ENCODE data around the gene TLR5. TPM values are rescaled to one million over a fixed set of nuclear protein-coding genes. Genes with fewer than 3 reads are reported as not detected.

Gene TLR5
- polyA plus RNA-seq, 1 experiment = 0.02 TPM

DNA sequence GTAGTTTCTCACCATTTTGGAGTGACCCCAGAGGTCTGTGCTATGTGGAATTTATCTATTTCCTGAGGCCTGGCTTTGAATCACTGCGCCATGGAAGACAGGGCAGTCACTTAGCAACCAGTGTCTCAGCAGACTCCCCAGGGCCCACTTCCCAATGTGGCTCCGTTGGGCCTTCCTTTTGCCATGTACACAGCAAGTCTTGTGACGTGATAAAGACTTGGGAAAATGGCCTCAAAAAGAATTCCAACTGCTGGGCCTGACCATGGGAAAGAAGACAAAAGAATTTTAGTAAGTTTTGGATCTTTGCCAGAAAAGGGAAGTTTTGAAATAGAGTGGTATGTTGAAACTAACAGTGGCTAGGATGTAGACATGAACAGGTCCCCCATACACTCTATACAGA is 36.2 kb downstream of the TLR5 start:
- ChIA-PET POLR2A (no interaction called here), CTCF (interaction anchor here (0.8 to 2.0 kb wide), 3 partner anchors 15 to 23 kb away, joined by 3 to 7 read pairs (median 3); no protein-coding TSS in a partner anchor)
- H3K36me3 ChIP-seq (ENCODE audit: control insufficient read depth, insufficient read depth, low read length) = no peaks in the 10 kb centered on the region
- TF ChIP-seq, protein P1, sequence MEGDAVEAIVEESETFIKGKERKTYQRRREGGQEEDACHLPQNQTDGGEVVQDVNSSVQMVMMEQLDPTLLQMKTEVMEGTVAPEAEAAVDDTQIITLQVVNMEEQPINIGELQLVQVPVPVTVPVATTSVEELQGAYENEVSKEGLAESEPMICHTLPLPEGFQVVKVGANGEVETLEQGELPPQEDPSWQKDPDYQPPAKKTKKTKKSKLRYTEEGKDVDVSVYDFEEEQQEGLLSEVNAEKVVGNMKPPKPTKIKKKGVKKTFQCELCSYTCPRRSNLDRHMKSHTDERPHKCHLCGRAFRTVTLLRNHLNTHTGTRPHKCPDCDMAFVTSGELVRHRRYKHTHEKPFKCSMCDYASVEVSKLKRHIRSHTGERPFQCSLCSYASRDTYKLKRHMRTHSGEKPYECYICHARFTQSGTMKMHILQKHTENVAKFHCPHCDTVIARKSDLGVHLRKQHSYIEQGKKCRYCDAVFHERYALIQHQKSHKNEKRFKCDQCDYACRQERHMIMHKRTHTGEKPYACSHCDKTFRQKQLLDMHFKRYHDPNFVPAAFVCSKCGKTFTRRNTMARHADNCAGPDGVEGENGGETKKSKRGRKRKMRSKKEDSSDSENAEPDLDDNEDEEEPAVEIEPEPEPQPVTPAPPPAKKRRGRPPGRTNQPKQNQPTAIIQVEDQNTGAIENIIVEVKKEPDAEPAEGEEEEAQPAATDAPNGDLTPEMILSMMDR (IDR thresholded peaks at IDR 0.05; ENCODE audit: insufficient read depth, low read depth, low read length) = no peak
- H3K27me3 ChIP-seq (ENCODE audit: control insufficient read depth, insufficient read depth, low read length) = no peaks in the 10 kb centered on the region
- no peak for DNase-seq (ENCODE audit: low read depth)
- no peak overlapping the region for H3K4me3 ChIP-seq (ENCODE audit: low read depth, low read length)

DNA sequence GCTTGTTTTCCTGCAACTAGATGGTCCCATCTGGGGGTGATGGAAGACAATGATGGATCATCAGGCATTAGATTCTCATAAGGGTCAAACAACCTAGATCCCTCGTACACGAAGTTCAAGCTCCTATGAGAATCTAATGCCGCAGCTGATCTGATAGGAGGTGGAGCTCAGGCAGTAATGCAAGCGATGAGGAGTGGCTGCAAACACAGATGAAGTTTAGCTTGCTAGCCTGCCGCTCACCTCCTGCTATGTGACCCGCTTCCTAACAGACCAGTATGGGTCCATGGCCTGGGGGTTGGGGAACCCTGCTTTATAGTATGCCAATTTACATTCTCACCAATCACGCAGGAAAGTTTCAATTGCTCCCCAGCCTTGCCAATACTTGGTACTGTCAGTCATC is 37.5 kb downstream of the TLR5 start:
- POLR2A ChIA-PET = no interaction called here
- CTCF ChIA-PET = interaction anchor here (0.6 to 3.8 kb wide), 4 partner anchors 16 to 310 kb away, joined by 3 to 11 read pairs (median 5); no protein-coding TSS in a partner anchor

DNA sequence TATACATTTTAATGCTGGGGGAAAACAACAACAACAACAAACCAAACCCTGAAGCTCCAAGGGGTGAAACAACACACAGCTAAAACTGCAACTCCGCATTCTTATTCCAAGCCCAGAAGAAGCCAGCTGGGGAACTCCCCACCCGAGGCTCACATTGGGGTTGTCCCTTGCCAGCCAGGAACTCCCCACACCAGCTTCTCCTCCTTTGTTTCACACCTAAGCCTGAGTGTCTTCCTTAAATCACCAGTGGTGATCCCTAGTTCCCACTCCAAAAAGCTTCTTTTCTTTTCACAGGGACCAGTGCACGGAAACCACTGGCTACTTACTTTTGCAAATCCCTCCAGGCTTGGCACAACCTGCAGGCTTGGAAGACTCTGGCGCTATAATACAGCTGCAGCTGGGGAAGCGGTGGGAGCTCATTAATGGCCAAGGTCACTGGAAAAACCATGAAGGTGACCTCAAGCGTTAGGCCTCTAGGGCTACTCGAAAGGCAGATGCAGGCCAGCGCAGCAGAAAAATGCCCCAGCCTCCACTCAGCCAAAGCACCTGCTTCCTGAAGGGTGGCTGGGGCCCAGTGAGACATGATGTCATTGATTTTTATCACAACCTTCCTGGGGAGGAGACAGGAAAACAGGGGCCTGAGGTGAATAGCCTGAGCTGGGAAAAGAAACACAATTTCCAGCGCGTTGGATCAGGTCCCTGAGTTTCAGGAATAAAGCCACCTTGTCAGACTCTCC is 40.1 kb downstream of the TLR5 start:
- DNase-seq (ENCODE audit: low read depth) = no peak
- CTCF ChIA-PET = interaction anchor here (0.8 to 4.6 kb wide), 5 partner anchors 13 to 310 kb away, joined by 3 to 21 read pairs (median 3); no protein-coding TSS in a partner anchor

More for the DNA sequence above, 37.5 kb downstream of the TLR5 start:
- no peak for DNase-seq (ENCODE audit: low read depth)
- TF ChIP-seq, protein P1 (IDR thresholded peaks at IDR 0.05; ENCODE audit: insufficient read depth, low read depth, low read length) = no peak
- Histone ChIP-seq H3K36me3 (ENCODE audit: control insufficient read depth, insufficient read depth, low read length) (no peaks in the 10 kb centered on the region), H3K4me3 (ENCODE audit: low read depth, low read length) (no peak overlapping the region), H3K27me3 (ENCODE audit: control insufficient read depth, insufficient read depth, low read length) (no peaks in the 10 kb centered on the region)

DNA sequence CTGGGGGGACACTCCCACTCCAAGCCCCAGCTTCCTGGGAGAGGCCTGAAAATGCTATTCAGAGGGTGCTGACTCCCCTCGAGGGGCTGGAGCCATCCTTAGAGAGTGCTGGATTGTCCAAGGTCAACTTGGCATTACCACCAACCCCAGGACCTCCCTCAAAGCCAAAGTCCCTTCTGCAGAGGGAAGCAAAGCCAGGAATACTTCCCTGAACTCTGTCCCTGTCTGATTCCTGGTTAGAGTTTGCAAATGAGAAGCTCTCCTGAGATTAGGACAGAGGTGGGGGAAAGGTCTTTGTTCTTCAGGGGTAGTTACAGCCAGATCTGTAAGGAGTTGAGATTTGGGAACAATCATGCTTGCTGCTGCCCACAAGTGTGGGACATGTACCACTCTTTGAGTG is 45.3 kb downstream of the TLR5 start:
- CTCF ChIA-PET = interaction anchor here (1.6 kb wide), 1 partner anchor 32 kb away, joined by 4 read pairs; no protein-coding TSS in a partner anchor
- TF ChIP-seq, protein P1 (IDR thresholded peaks at IDR 0.05; ENCODE audit: insufficient read depth, low read depth, low read length) = no peak
- Histone ChIP-seq H3K27me3 (ENCODE audit: control insufficient read depth, insufficient read depth, low read length) (no peaks in the 10 kb centered on the region), H3K4me3 (ENCODE audit: low read depth, low read length) (no peak overlapping the region), H3K36me3 (ENCODE audit: control insufficient read depth, insufficient read depth, low read length) (no peaks in the 10 kb centered on the region)
- DNase-seq (ENCODE audit: low read depth) = no peak
- POLR2A ChIA-PET = no interaction called here

More for the DNA sequence above, 40.1 kb downstream of the TLR5 start:
- TF ChIP-seq, protein P1 (IDR thresholded peaks at IDR 0.05; ENCODE audit: insufficient read depth, low read depth, low read length) = no peak
- H3K27me3 ChIP-seq (ENCODE audit: control insufficient read depth, insufficient read depth, low read length) = no peaks in the 10 kb centered on the region
- no peak overlapping the region for H3K4me3 ChIP-seq (ENCODE audit: low read depth, low read length)
- no peaks in the 10 kb centered on the region for H3K36me3 ChIP-seq (ENCODE audit: control insufficient read depth, insufficient read depth, low read length)
- POLR2A ChIA-PET = no interaction called here

DNA sequence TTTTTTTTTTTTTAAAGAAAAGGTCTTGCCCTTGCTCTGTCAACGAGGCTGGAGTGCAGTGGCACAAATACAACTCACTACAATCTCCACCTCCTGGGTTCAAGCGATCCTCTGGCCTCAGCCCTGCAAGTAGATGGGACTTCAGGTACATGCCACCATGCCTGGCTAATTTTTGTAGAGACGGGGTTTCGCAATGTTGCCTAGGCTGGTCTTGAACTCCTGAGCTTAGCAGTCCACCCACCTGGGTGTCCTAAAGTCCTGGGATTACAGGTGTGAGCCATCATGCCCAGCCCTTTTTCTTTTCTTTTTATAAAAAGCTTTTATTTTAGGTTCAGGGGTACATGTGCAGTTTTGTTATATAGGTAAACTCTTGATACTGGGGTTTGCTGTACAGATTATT is 47.2 kb downstream of the TLR5 start:
- TF ChIP-seq, protein P1 (IDR thresholded peaks at IDR 0.05; ENCODE audit: insufficient read depth, low read depth, low read length) = no peak
- Histone ChIP-seq H3K27me3 (ENCODE audit: control insufficient read depth, insufficient read depth, low read length) (peaks cover 1% of the 10 kb centered on the region; the same call in 1 of the 2 replicates), H3K36me3 (ENCODE audit: control insufficient read depth, insufficient read depth, low read length) (no peaks in the 10 kb centered on the region), H3K4me3 (ENCODE audit: low read depth, low read length) (no peak overlapping the region)
- ChIA-PET CTCF (interaction anchor here (1.2 kb wide), 1 partner anchor 28 kb away, joined by 4 read pairs; no protein-coding TSS in a partner anchor), POLR2A (no interaction called here)
- DNase-seq (ENCODE audit: low read depth) = no peak
